ENCODE results near the gene PCDHA10. TPM values are rescaled to one million over a fixed set of nuclear protein-coding genes. Genes with fewer than 3 reads are reported as not detected.

The PCDHA10 gene
- total RNA-seq, 2 donors, result 0.69 TPM; not detected in 1

Other genes starting within 250 kb of the PCDHA10 start
- gene CD14, start 222.7 kb upstream of the PCDHA10 start, total RNA-seq, result 1 to 10 TPM; 1.3 to 3.4 TPM
- 10 to 100 TPM; 12.7 to 14.8 TPM for gene TMCO6, start 216.4 kb upstream of the PCDHA10 start, total RNA-seq
- 10 to 100 TPM; 41.6 to 48.0 TPM for gene NDUFA2, start 208.3 kb upstream of the PCDHA10 start, total RNA-seq
- gene IK, start 208.1 kb upstream of the PCDHA10 start, total RNA-seq, result 10 to 100 TPM; 84.3 to 95.2 TPM
- 10 to 100 TPM; 32.3 to 50.3 TPM for gene WDR55, start 191.0 kb upstream of the PCDHA10 start, total RNA-seq
- gene DND1, start 182.3 kb upstream of the PCDHA10 start, total RNA-seq, result under 1 TPM; 0.34 to 1.00 TPM
- gene HARS1, start 164.5 kb upstream of the PCDHA10 start, total RNA-seq, result 10 to 100 TPM; 41.0 to 68.9 TPM
- 10 to 100 TPM; 24.1 to 29.0 TPM for gene HARS2, start 164.4 kb upstream of the PCDHA10 start, total RNA-seq
- 10 to 100 TPM; 23.4 to 37.0 TPM for gene ZMAT2, start 155.4 kb upstream of the PCDHA10 start, total RNA-seq
- not detected for gene PCDHA1, start 69.8 kb upstream of the PCDHA10 start, total RNA-seq
- gene PCDHA2, start 61.0 kb upstream of the PCDHA10 start, total RNA-seq, result not detected
- under 1 TPM in 1 of 2 donors, not detected in 1; under 0.01 TPM for gene PCDHA3, start 54.8 kb upstream of the PCDHA10 start, total RNA-seq
- under 1 TPM; under 0.01 TPM for gene PCDHA4, start 48.8 kb upstream of the PCDHA10 start, total RNA-seq
- gene PCDHA5, start 34.3 kb upstream of the PCDHA10 start, total RNA-seq, result under 1 TPM; under 0.01 TPM
- gene PCDHA6, start 27.9 kb upstream of the PCDHA10 start, total RNA-seq, result under 1 TPM in 1 of 2 donors, not detected in 1; 0.34 TPM
- not detected for gene PCDHA7, start 21.6 kb upstream of the PCDHA10 start, total RNA-seq
- not detected for gene PCDHA8, start 14.7 kb upstream of the PCDHA10 start, total RNA-seq
- gene PCDHA9, start 7.5 kb upstream of the PCDHA10 start, total RNA-seq, result not detected
- under 1 TPM in 1 of 2 donors, not detected in 1; under 0.01 TPM for gene PCDHA11, start 13.1 kb downstream of the PCDHA10 start, total RNA-seq
- not detected for gene PCDHA12, start 19.4 kb downstream of the PCDHA10 start, total RNA-seq
- gene PCDHA13, start 26.2 kb downstream of the PCDHA10 start, total RNA-seq, result under 1 TPM in 1 of 2 donors, not detected in 1; under 0.01 TPM
- under 1 TPM in 1 of 2 donors, not detected in 1; 0.34 TPM for gene PCDHAC1, start 70.4 kb downstream of the PCDHA10 start, total RNA-seq
- gene PCDHAC2, start 110.6 kb downstream of the PCDHA10 start, total RNA-seq, result under 1 TPM in 1 of 2 donors, not detected in 1; 0.69 TPM
- gene PCDHB1, start 195.5 kb downstream of the PCDHA10 start, total RNA-seq, result not detected
- gene PCDHB2, start 238.7 kb downstream of the PCDHA10 start, total RNA-seq, result under 1 TPM; under 0.01 to 0.34 TPM
- under 1 TPM in 1 of 2 donors, not detected in 1; under 0.01 TPM for gene PCDHB3, start 244.6 kb downstream of the PCDHA10 start, total RNA-seq